HepG2 (cell line): ENCODE measurements around the gene TLE7.

Source experiments
- ARNT ChIP-seq: fragments of 450-650 bp; IDR thresholded peaks from 2 replicates; pipeline ENCODE4 v1.6.1; 2017
- HDAC2 ChIP-seq: sonication (generic); formaldehyde crosslinking; IDR thresholded peaks from 2 replicates; pipeline ENCODE4 v1.4.0; 2020; ENCODE audit warnings: missing genetic modification reagents
- HNRNPL ChIP-seq: fragments of 200-400 bp; formaldehyde crosslinking; IDR thresholded peaks from 2 replicates; pipeline ENCODE4 v1.6.1; 2017; ENCODE audit warnings: mild to moderate bottlenecking, low read depth, low read length
- NFYB ChIP-seq: sonication (generic); formaldehyde crosslinking; IDR thresholded peaks from 2 replicates; pipeline ENCODE4 v1.4.0; 2020; ENCODE audit warnings: missing genetic modification reagents
- TEAD3 ChIP-seq: optimal IDR thresholded peaks from 2 replicates; pipeline ENCODE3; 2016; ENCODE audit warnings: borderline replicate concordance
- ZNF530 ChIP-seq: sonication (generic); formaldehyde crosslinking; IDR thresholded peaks from 2 replicates; pipeline ENCODE4 v1.5.0; 2020; ENCODE audit warnings: low read depth, mild to moderate bottlenecking, missing genetic modification reagents
- ZSCAN22 ChIP-seq: sonication (generic); formaldehyde crosslinking; IDR thresholded peaks from 2 replicates; pipeline ENCODE4 v1.4.0; 2020; ENCODE audit warnings: mild to moderate bottlenecking, missing genetic modification reagents
- TF ChIP-seq, protein P1 (sequence below): fragments of 450-650 bp; IDR thresholded peaks from 2 replicates; pipeline ENCODE4 v1.6.1; 2016

DNA sequence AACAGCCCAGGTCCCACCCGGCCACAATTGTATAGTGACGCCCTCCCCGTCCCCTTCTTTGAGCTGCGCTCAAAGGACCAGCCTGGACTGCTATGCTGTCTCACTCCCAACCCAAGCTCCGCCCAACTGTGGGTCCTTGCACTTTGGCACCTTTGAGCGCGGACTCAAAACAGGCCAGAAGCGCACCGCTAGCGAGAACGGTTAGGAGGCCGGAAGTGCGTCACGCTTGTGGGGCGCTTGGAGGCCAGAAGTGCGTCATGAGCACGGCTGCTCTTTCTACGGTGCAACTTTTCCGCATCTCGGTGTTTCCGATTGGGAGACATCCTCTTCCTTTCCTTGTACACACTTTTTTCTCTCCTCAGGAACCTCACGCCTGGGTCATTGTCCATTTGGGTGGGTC is 47.3 kb upstream of the TLE7 start, which contains the start of gene ZNF19:
- TF ChIP-seq, protein P1, sequence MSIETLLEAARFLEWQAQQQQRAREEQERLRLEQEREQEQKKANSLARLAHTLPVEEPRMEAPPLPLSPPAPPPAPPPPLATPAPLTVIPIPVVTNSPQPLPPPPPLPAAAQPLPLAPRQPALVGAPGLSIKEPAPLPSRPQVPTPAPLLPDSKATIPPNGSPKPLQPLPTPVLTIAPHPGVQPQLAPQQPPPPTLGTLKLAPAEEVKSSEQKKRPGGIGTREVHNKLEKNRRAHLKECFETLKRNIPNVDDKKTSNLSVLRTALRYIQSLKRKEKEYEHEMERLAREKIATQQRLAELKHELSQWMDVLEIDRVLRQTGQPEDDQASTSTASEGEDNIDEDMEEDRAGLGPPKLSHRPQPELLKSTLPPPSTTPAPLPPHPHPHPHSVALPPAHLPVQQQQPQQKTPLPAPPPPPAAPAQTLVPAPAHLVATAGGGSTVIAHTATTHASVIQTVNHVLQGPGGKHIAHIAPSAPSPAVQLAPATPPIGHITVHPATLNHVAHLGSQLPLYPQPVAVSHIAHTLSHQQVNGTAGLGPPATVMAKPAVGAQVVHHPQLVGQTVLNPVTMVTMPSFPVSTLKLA, result no peak
- no peak for TF ChIP-seq NFYB (CRISPR knock-in tag)
- no peak for TF ChIP-seq HNRNPL
- no peak for TF ChIP-seq ZNF530 (CRISPR knock-in tag)
- TF ChIP-seq HDAC2 (CRISPR knock-in tag), result no peak
- TF ChIP-seq ARNT, result no peak
- TF ChIP-seq ZSCAN22 (CRISPR knock-in tag), result no peak
- no peak for TF ChIP-seq TEAD3 (CRISPR knock-in tag)
